RWPE2 (cell line): ENCODE measurements around the gene ASTN2.

Source experiments
- ATAC-seq: fragments of 200-7000 bp; cut with Tn5 transposase; 3 replicates; pipeline ENCODE4 v1.9.1; 2021; ENCODE audit warnings: low read depth
- DNase-seq: peaks from one replicate; pipeline ENCODE4 v3.0.0-alpha.2; 2020; ENCODE audit warnings: low spot score
- H3K27ac ChIP-seq: fragments of 450-650 bp; 2 replicates; pipeline ENCODE4 v1.5.1; 2017; ENCODE audit warnings: mild to moderate bottlenecking; ENCODE audit not compliant: poor library complexity, severe bottlenecking
- H3K27me3 ChIP-seq: fragments of 250-450 bp; sonication (Bioruptor Pico); 2 replicates; pipeline ENCODE4 v1.5.1; 2021; ENCODE audit warnings: mild to moderate bottlenecking, moderate library complexity; ENCODE audit not compliant: insufficient read depth, poor library complexity, severe bottlenecking
- H3K36me3 ChIP-seq: fragments of 250-450 bp; sonication (Bioruptor Pico); 2 replicates; pipeline ENCODE4 v1.5.1; 2020; ENCODE audit warnings: low read depth, mild to moderate bottlenecking, moderate library complexity
- H3K4me1 ChIP-seq: fragments of 250-450 bp; sonication (Bioruptor Pico); 2 replicates; pipeline ENCODE4 v1.5.1; 2021; ENCODE audit warnings: mild to moderate bottlenecking, moderate library complexity; ENCODE audit not compliant: insufficient read depth, poor library complexity, severe bottlenecking
- H3K4me3 ChIP-seq: fragments of 250-450 bp; sonication (Bioruptor Pico); 2 replicates; pipeline ENCODE4 v1.5.1; 2021; ENCODE audit warnings: mild to moderate bottlenecking, moderate library complexity; ENCODE audit not compliant: severe bottlenecking
- H3K9me3 ChIP-seq: fragments of 250-450 bp; sonication (Bioruptor Pico); 2 replicates; pipeline ENCODE4 v1.5.1; 2021; ENCODE audit warnings: mild to moderate bottlenecking, moderate library complexity; ENCODE audit not compliant: severe bottlenecking
- TF ChIP-seq, protein P1 (sequence below): fragments of 450-650 bp; IDR thresholded peaks from one replicate; pipeline ENCODE4 v1.5.1; 2017; ENCODE audit warnings: mild to moderate bottlenecking, moderate library complexity; ENCODE audit not compliant: poor library complexity, severe bottlenecking

Gene ASTN2

GRCh38 chr9:116674210-116674980, 740.5 kb downstream of the ASTN2 start:
- Histone ChIP-seq H3K9me3 (peaks cover 2% of the 10 kb centered on the region), H3K27ac (no peak overlapping the region), H3K4me1 (no peaks in the 10 kb centered on the region), H3K4me3 (no peak overlapping the region), H3K36me3 (no peaks in the 10 kb centered on the region), H3K27me3 (no peaks in the 10 kb centered on the region)
- DNase-seq, result no peak
- no peak for ATAC-seq
- TF ChIP-seq, protein P1, sequence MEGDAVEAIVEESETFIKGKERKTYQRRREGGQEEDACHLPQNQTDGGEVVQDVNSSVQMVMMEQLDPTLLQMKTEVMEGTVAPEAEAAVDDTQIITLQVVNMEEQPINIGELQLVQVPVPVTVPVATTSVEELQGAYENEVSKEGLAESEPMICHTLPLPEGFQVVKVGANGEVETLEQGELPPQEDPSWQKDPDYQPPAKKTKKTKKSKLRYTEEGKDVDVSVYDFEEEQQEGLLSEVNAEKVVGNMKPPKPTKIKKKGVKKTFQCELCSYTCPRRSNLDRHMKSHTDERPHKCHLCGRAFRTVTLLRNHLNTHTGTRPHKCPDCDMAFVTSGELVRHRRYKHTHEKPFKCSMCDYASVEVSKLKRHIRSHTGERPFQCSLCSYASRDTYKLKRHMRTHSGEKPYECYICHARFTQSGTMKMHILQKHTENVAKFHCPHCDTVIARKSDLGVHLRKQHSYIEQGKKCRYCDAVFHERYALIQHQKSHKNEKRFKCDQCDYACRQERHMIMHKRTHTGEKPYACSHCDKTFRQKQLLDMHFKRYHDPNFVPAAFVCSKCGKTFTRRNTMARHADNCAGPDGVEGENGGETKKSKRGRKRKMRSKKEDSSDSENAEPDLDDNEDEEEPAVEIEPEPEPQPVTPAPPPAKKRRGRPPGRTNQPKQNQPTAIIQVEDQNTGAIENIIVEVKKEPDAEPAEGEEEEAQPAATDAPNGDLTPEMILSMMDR, result no peak

DNA sequence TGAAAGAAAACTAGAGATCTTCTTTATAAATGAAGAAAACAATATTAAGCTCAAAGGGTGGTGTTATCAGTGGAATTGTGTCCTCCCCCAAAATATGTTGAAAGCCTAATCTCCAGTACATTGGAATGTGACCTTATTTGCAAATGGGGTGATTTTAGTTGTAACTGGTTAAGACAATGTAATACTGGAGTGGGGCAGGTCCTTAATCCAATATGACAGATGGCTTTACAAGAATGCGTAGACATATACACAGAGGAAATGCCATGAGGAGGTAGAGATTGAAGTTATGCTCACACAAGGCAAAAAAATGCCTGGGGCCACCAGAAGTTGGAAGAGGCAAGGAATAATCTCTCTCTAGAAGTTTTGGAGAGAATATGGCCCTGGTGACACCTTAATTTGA, 741.5 kb downstream of the ASTN2 start:
- no peak overlapping the region for H3K4me3 ChIP-seq
- ATAC-seq (no peak), DNase-seq (no peak)
- peaks cover 2% of the 10 kb centered on the region for H3K9me3 ChIP-seq
- no peaks in the 10 kb centered on the region for H3K36me3 ChIP-seq
- H3K27ac ChIP-seq, result no peak overlapping the region
- TF ChIP-seq, protein P1, result no peak
- no peaks in the 10 kb centered on the region for H3K4me1 ChIP-seq
- no peaks in the 10 kb centered on the region for H3K27me3 ChIP-seq

DNA sequence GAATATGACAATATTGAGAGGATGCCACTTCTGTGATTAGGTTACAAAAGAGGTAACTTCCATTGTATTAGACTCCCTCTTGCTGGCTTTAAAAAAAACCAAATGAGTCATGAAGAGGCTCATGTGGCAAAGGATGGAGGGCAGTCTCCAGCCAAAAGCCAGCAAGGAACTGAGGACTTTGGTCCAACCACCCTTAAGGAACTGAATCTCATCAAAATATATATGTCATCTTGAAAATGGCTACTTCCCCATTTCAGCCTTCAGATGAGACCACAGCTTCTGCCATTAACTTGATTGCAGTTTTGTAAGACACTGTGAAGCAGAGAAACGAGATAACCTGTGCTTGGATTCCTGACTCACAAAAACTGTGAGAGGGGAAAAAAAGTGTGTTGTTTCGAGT, 743.3 kb downstream of the ASTN2 start:
- DNase-seq, result no peak
- peaks cover 2% of the 10 kb centered on the region for H3K9me3 ChIP-seq
- H3K27me3 ChIP-seq, result no peaks in the 10 kb centered on the region
- TF ChIP-seq, protein P1, result no peak
- ATAC-seq, result no peak
- no peaks in the 10 kb centered on the region for H3K36me3 ChIP-seq
- H3K4me1 ChIP-seq, result no peaks in the 10 kb centered on the region
- H3K27ac ChIP-seq, result no peak overlapping the region
- no peak overlapping the region for H3K4me3 ChIP-seq

GRCh38 chr9:116668970-116669695, 745.7 kb downstream of the ASTN2 start:
- TF ChIP-seq, protein P1, result no peak
- Histone ChIP-seq H3K4me3 (no peak overlapping the region), H3K36me3 (no peaks in the 10 kb centered on the region), H3K4me1 (no peaks in the 10 kb centered on the region), H3K27ac (no peak overlapping the region), H3K9me3 (peaks cover 2% of the 10 kb centered on the region), H3K27me3 (no peaks in the 10 kb centered on the region)
- ATAC-seq (no peak), DNase-seq (no peak)

GRCh38 chr9:116663581-116663980, 751.3 kb downstream of the ASTN2 start:
- Histone ChIP-seq H3K4me3 (no peak overlapping the region), H3K27ac (no peak overlapping the region), H3K27me3 (no peaks in the 10 kb centered on the region), H3K4me1 (peaks cover 5% of the 10 kb centered on the region), H3K9me3 (no peaks in the 10 kb centered on the region), H3K36me3 (no peaks in the 10 kb centered on the region)
- TF ChIP-seq, protein P1, result no peak
- no peak for ATAC-seq
- DNase-seq, result no peak
